Measurements from ENCODE around the gene TMEM208.

TMEM208 gene

DNA sequence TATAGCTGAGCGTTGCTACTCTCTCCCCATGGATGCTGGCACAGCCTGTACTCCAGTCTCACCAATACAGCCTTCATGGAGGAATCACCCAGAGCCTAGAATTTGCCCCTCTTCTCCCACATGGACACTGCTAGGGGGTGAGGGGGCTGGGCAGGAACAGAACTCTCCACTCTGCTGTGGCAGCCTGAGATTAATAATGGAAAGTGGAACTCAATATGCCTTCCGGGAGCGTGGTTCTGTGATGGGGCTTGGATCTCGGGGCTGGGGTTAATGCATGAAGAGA lies 23.1 kb downstream of the TMEM208 start:
- no peak for DNase-seq (ENCODE audit: low read depth in 2 of 2)

- no peak for DNase-seq (ENCODE audit: low read depth in 2 of 2)
Observed at GRCh38 chr16:67252609-67253497, 25.9 kb downstream of the TMEM208 start.

- DNase-seq (ENCODE audit: low read depth in 2 of 2) = no peak
Observed at GRCh38 chr16:67254801-67255552, 28.0 kb downstream of the TMEM208 start.

DNA sequence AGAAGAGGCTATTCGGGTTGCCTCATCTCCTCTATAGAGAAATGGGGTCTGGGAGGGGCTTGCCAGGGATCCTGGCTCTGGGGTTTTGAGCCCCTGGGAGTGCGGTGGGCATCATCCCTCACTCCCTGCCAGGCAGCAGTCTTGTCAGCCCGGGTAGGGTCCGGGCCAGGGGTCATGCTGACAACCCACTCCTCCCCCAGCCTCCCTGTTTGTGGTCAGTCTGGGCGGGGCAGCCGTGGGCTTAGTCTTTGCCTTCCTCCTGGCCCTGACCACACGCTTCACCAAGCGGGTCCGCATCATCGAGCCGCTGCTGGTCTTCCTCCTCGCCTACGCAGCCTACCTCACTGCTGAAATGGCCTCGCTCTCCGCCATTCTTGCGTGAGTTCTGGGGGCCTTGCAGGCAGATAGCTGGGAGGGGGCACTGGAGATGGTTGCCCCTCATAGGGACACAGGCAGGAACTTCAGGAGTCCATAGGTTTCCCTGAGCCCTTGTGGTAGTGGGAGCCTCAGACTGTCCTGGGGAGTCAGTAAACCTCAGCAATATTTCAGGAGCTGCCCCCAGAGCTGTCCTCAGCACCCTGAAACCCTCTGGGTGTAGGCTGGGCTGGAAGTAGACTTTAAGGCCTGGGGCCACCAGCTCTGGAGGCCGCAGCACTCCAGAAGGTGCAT lies 28.8 kb downstream of the TMEM208 start:
- DNase-seq (ENCODE audit: low read depth in 2 of 2) = no peak

DNA sequence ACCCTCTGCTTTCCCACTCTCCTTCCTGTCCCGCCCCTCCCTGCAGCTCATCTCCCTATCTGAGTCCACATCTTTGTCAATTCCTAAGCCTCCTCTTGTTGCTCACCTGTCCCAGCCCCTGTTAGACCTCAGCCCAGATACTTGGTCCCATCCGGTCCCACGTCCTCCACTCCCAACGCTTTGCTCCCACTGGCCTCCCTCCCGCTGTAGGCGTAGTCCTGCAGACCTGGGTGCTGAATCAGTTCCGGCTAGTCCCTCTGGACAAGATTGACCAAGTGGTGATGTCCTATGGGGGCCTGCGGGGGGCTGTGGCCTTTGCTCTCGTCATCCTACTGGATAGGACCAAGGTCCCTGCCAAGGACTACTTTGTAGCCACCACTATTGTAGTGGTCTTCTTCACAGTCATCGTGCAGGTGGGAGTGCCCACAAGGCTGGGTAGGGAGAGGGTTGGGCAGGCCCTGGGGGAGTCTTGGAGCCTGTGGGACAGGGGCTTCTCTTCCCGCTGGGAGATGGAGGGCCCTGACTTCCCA lies 29.8 kb downstream of the TMEM208 start:
- DNase-seq (ENCODE audit: low read depth in 2 of 2) = no peak

GRCh38 chr16:67257486-67258160 lies 30.7 kb downstream of the TMEM208 start:
- DNase-seq (ENCODE audit: low read depth in 2 of 2) = no peak

DNA sequence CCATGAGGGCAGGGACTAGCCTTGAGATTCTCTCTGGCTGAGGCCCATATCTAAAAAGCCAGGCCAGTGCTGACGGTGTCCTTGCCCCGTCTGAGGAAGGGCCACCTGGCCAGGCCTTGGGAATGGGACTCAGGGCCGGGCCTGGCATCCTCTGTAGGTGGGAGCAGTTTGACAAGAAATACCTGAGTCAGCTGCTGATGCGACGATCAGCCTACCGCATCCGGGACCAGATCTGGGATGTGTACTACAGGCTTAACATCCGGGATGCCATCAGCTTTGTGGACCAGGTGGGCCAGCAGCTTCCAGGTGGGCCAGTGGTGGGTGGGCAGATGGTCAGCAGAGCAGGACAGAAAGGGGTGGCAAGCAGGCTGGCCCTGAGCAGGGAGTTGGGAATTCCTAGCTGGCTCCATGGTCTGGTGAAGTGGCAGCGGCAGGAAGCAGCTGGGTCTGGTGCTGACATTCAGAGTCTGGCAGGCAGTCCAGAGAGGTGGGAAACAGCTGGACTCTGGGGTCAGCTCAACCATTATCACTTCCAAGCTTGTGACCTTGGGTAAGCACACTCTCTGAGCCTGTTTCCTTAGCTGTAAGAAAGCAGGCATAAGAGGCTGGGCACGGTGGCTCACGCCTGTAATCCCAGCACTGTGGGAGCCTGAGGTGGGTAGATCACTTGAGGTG lies 31.4 kb downstream of the TMEM208 start:
- no peak for DNase-seq (ENCODE audit: low read depth in 2 of 2)

GRCh38 chr16:67259705-67260104 lies 32.8 kb downstream of the TMEM208 start:
- no peak for DNase-seq (ENCODE audit: low read depth in 2 of 2)

DNA sequence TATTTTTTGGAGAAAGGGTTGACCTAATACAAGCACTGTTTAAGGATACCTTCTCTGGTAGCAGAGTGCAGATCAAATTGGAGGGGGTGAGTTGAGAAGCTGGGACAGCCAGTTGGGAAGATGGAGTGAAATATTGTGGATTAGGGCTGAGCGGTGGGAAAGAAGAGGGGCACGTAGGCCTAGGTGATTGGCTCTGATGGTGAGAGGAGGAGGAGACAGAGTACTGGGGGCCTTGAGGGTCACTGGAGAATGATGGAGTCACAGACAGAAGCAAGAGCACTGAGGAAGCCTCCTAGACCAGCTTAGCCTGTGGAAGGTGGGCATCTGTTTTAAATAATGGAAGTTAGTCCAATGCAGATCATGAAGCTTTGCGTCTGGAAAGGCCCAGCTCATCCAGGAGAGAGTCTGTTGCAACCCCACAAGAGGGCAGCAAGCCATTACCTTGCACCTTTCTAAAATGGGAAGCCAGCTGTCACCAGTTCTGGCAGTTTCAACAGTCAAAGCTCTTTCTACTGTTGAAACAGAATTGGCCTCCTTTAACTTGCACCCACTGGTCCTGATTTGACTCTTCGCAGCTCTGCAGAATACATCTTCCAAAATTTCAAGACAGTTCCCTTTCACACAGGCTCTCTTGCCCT lies 33.6 kb downstream of the TMEM208 start:
- DNase-seq (ENCODE audit: low read depth in 2 of 2) = no peak

GRCh38 chr16:67263201-67263600 lies 36.3 kb downstream of the TMEM208 start:
- DNase-seq (ENCODE audit: low read depth in 2 of 2) = no peak

DNA sequence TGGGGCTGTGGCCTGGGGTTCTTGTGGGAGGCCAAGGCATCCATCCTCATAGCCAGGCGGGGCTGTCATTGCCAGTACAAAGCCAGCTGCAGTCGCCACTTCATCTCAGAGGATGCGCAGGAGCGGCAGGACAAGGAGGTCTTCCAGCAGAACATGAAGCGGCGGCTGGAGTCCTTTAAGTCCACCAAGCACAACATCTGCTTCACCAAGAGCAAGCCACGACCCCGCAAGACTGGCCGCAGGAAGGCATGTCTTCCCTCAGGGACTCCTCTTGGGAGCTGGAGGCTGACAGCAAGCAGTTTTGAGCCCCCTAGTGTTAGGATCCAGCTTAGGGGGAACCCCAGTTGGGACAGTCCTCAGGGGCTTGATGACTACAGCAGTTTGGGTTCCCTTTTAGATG lies 37.3 kb downstream of the TMEM208 start:
- DNase-seq (ENCODE audit: low read depth in 2 of 2) = no peak

DNA sequence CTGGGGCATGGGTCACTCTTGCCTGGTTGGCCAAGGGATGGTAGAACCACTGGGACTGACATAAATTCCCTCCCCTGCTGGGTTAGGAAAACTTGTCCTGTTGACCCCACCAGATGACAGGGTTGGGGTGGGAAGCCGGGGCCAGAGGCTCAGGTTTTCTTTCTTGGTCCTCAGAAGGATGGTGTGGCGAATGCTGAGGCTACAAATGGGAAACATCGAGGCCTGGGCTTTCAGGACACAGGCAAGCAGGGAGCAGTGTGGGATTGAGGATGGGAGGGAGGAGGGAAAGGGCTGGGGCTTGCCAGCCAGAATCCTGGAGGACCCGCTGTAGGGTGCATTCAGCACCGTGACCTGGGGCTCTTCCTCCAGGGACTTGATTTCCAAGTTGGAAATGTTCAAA lies 37.9 kb downstream of the TMEM208 start:
- no peak for DNase-seq (ENCODE audit: low read depth in 2 of 2)

DNA sequence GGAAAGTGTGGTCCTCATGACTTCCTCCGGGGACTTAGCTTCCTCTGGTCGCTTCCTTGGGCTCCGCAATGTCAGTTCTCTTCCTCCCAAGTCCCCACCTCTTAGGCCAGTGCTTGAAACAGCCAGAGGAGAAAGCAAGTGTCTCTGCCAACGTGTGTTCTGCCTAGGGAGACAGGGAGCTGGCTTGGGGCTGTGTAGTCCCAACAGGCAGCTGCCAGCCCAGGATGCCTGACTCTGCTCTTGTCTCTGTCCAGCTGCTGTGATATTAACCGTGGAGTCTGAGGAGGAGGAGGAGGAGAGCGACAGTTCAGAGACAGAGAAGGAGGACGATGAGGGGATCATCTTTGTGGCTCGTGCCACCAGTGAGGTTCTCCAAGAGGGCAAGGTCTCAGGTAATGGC lies 38.9 kb downstream of the TMEM208 start:
- DNase-seq (ENCODE audit: low read depth in 2 of 2) = no peak

DNA sequence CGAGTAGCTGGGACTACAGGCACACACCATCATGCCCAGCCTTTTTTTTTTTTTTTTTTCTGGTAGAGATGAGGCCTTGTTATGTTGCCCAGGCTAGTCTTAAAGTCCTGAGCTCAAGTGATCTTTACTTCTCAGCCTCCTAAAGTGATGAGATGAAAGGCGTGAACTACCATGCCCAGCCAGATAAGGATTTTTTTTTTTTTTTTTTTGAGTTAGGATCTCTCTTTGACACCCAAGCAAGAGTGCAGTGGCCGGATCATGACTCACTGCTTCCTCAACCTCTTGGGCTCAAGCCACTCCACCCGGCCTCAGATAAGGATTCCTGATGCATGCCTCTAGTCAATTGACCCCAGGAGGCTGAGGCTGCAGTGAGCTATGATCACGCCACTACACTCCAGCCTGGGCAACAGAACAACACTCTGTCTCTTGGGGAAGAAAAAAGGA lies 41.2 kb downstream of the TMEM208 start:
- DNase-seq (ENCODE audit: low read depth in 2 of 2) = peak in 1 of 2 experiments; percentile 64

GRCh38 chr16:67269766-67270165 lies 42.8 kb downstream of the TMEM208 start:
- DNase-seq (ENCODE audit: low read depth in 2 of 2) = no peak

- DNase-seq (ENCODE audit: low read depth in 2 of 2) = no peak
Observed at GRCh38 chr16:67270931-67271338, 44.0 kb downstream of the TMEM208 start.

DNA sequence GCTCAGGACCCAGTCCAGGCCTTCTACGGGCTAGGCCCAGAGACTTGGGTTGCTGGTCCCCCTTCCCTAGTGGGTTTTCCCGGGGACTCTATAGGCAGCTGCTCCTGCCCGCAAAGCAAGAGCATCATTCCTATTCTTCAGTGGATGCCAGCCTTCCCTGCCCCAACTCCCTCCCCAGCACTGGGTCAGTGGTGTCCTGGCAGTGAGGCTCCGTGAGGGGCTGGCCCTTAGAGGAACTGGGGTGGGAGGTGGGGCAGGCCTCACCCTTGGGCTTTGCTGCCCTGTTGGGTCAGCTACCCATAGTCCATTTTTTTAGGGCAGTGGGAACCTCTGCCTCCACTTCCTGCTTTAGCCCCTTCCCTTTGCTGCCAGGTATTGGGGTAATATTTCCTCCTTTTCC lies 44.5 kb downstream of the TMEM208 start:
- DNase-seq (ENCODE audit: low read depth in 2 of 2) = no peak

GRCh38 chr16:67275321-67275720 lies 48.4 kb downstream of the TMEM208 start:
- DNase-seq (ENCODE audit: low read depth in 2 of 2) = no peak

DNA sequence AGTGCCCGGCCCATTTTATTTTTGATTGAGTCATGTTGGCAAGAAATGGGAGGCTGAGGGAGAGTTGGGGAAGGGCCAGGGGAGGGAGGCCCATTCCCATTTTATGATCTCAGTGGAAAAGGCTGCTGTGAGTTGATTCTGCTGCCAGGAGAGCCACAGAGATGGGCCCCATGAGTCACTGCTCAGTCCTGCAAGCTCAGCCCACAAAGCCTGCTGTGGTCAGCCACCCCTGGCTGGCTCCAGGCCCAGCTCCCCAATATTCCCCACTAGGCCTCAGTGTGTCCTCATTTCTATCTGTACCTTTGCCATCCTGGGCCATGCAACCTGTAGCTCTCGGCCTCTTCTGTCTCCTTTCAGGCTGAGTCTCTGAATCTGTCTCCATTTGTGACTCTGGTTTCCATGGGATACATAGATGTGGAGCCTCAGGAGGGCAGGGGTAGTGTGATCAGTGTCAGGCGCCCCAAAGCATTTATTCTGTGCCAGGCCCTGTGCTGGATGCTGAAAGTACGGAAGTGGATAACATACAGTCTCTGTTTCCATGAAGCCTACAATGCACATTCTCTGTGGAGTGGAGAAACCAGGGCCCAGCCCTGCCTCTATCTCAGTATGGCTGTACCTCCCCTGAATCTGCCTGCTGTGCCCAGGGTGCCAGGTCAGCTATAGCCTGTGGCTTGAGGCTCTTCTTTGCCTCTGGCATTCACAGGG lies 50.5 kb downstream of the TMEM208 start:
- DNase-seq (ENCODE audit: low read depth in 2 of 2) = peak; percentile 97

Measured in fibroblast of skin of left biceps (primary cell).